K562 (cell line): ENCODE results near the gene TLDC2. TPM values are rescaled to one million over a fixed set of nuclear protein-coding genes. Genes with fewer than 3 reads are reported as not detected.

Experiments
- ATF3 ChIP-seq, 2 experiments: fragments of 450-650 bp in 1 of 2; sonication (generic) in 1 of 2; formaldehyde crosslinking in 1 of 2; IDR thresholded peaks in 1 of 2; conservative IDR thresholded peaks in 1 of 2; 2 replicates each; pipeline versions ENCODE4 v1.6.1 to v1.8.1; 2016 to 2023; ENCODE audit warnings: mild to moderate bottlenecking in 2 of 2, moderate library complexity in 2 of 2, inconsistent platforms in 1 of 2, missing genetic modification reagents in 1 of 2
- CHD7 ChIP-seq: fragments of 200-600 bp; sonication (generic); IDR thresholded peaks from one replicate; pipeline ENCODE4 v1.6.1; 2012; ENCODE audit warnings: mild to moderate bottlenecking, low read depth, low read length, inconsistent platforms
- HINFP ChIP-seq: fragments of 450-650 bp; conservative IDR thresholded peaks from 2 replicates; pipeline ENCODE4 v1.6.1; 2016; ENCODE audit warnings: missing genetic modification characterization, low read depth, mild to moderate bottlenecking, control low read depth, missing compliant biosample characterization
- LCOR ChIP-seq: sonication (generic); formaldehyde crosslinking; IDR thresholded peaks from 2 replicates; pipeline ENCODE4 v1.8.0; 2022; ENCODE audit warnings: mild to moderate bottlenecking, missing genetic modification reagents
- MAX ChIP-seq: sonication (generic); formaldehyde crosslinking; IDR thresholded peaks from 2 replicates; pipeline ENCODE4 v1.9.0; 2022; ENCODE audit warnings: mild to moderate bottlenecking, missing genetic modification reagents
- MTA3 ChIP-seq: fragments of 450-650 bp; formaldehyde crosslinking; IDR thresholded peaks from 2 replicates; pipeline ENCODE4 v1.6.1; 2017; ENCODE audit warnings: mild to moderate bottlenecking, borderline replicate concordance
- PCBP1 ChIP-seq: fragments of 200-400 bp; formaldehyde crosslinking; IDR thresholded peaks from 2 replicates; pipeline ENCODE4 v1.6.1; 2018; ENCODE audit warnings: mild to moderate bottlenecking, low read depth, low read length; ENCODE audit not compliant: poor library complexity, severe bottlenecking
- POLR2B ChIP-seq: fragments of 450-650 bp; IDR thresholded peaks from 2 replicates; pipeline ENCODE4 v1.6.1; 2018; ENCODE audit warnings: low read depth; ENCODE audit not compliant: partially characterized antibody
- RBFOX2 ChIP-seq: fragments of 200-400 bp; formaldehyde crosslinking; IDR thresholded peaks from 2 replicates; pipeline ENCODE4 v1.6.1; 2017; ENCODE audit warnings: low read depth, mild to moderate bottlenecking, low read length, moderate library complexity
- YBX1 ChIP-seq: fragments of 450-650 bp; IDR thresholded peaks from 2 replicates; pipeline ENCODE4 v1.7.1; 2016; ENCODE audit warnings: mild to moderate bottlenecking
- ZNF12 ChIP-seq: sonication (generic); formaldehyde crosslinking; IDR thresholded peaks from 2 replicates; pipeline ENCODE4 v1.4.0; 2020; ENCODE audit warnings: mild to moderate bottlenecking, missing genetic modification reagents
- ZNF76 ChIP-seq: fragments of 250-450 bp; sonication (Bioruptor Pico); IDR thresholded peaks from 2 replicates; pipeline ENCODE4 v1.4.0; 2020; ENCODE audit warnings: mild to moderate bottlenecking, moderate library complexity, borderline replicate concordance
- polyA plus RNA-seq, 8 experiments: library from polyadenylated mRNA; depleted of rRNA in 4 of 8; stranded (reverse) in 5 of 8; unstranded in 3 of 8; fragments of >200 nt; fragmentation: Nextera tagmentation in 2 of 8; fragmentation: Illumina TruSeq in 1 of 8; extraction: Ambion mirVana in 2 of 8; extraction: Trizol in 1 of 8; gene quantifications; 2 replicates each; pipeline versions ENCODE4 v1.2.1 to v1.2.3, GENCODE V29; 2011 to 2014; ENCODE audit warnings: inconsistent platforms in 1 of 8, missing spikeins in 1 of 8
- total RNA-seq, 7 experiments: library from RNA; depleted of rRNA in 6 of 7; stranded (reverse); fragments of >200 nt in 6 of 7; fragmentation: Illumina TruSeq in 2 of 7; extraction: Trizol in 2 of 7; gene quantifications; 2 replicates each; pipeline versions ENCODE4 v1.2.1 to v1.2.3, GENCODE V29; 2011 to 2021; ENCODE audit warnings: low replicate concordance in 1 of 7

Gene TLDC2
- total and polyA plus RNA-seq, 9 of the 15 experiments (the other 6 are each of a cell fraction or from before 2014, with no cell fraction given), result not detected

GRCh38 chr20:36835453-36836198 lies 40.3 kb upstream of the TLDC2 start (continued):
- TF ChIP-seq CHD7 (no peak), HINFP (tag) (no peak), LCOR (no peak), ZNF12 (CRISPR knock-in tag) (no peak), POLR2B (peak; percentile 64), ATF3 (IDR thresholded peaks at IDR 0.05) (peak; percentile 81), ATF3 (CRISPR knock-in tag; conservative IDR thresholded peaks at IDR 0.05) (no peak), MTA3 (0 out of 2 replicates have a peak, but pooled peaks have one; percentile 47), MAX (CRISPR knock-in tag) (peak; percentile 45; the same call in 1 of the 2 replicates), PCBP1 (peak; percentile 38), ZNF76 (CRISPR knock-in tag) (no peak), RBFOX2 (peak; percentile 78), YBX1 (no peak)
